NCI-H1048 (cell line): ENCODE results near the gene CCDC188.

Experiments
- DNase-seq: peaks from one replicate; lab custom pipeline; 2025; lab: John Stamatoyannopoulos, UW

CCDC188 gene

DNA sequence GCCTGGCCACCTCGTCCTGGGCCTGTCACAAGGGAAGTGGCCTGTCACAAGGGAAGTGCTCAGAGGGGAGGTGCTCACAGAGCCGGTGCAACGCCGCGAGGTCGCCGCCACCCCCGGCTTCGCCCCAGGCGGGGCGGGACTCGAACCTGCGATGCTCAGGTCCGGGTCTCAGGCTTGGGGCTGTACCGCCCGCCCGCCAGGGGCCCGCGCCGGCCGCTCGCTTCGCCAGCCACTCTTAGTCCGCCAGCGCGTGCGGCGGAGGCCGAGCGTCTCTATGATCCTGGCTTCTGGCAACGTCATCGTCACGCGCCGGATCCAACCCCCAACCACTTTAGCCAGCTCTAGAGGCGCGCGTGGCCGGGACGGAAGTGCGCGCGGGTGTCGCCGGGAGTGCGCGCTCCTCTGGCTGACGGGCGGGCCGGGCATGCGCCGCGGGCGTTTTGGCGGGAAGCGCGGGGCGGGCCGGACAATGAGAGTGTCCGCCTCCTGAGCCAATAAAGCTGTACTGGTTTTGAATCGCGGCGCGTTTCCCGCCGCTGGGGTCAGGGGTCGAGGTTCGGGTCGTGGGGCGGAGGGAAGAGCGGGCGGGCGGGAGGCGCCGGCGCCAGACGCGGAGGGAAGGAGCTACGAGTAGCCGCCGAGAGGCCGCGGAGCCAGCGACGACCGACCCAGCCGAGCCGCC is 33.8 kb downstream of the CCDC188 start, which contains the start of gene TRMT2A:
Gene TRMT2A (minus strand): TSS at position 276 of the 682 bp plus-strand sequence. CDS start 320 bp downstream, outside the sequence.
- peak; percentile 92 for DNase-seq

GRCh38 chr22:20116376-20116950 is 34.4 kb downstream of the CCDC188 start:
- DNase-seq, result no peak

DNA sequence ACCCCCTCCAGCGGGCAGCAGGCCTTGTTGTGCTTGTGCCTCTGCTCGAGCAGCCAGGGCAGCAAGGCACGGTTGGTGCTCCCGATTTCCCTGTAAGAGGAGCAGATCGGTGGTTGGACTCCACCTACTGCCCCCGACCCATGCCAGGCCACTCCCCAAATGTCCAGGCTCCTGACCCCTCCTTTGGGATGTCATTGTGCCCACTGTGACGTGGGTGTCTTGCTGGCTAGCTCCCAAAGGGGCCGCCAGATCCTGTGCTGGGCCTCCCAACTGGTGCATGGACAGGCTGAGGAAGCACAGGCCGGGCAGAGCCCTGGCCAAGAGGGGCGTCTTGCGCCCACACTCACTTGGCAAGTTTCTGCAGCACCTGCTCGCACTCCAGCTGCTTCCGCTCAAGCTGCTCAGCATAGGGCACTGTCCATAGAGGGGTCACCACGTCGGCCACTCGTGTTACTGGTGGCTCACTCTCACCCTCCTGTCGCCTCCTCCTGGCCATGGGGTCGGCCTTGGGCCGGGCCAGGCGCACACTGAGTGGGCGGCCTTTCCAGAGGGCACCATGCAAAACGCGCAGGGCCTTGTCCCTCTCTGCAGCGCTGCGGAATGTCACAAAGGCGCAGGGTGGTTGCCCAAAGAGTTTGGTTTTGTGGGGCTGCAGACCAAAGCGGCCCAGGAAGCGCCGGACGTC is 35.0 kb downstream of the CCDC188 start, which contains the start of gene RANBP1:
Gene RANBP1 (plus strand): TSS at position 414 of the 685 bp plus-strand sequence. CDS start 81 bp downstream, at position 495.
- DNase-seq, result no peak

- no peak for DNase-seq
These were observed 36.1 kb downstream of the CCDC188 start for GRCh38 chr22:20114506-20115475.

- DNase-seq, result no peak
These were observed 37.1 kb downstream of the CCDC188 start for GRCh38 chr22:20113551-20114310.

- no peak for DNase-seq
These were observed 38.0 kb downstream of the CCDC188 start for GRCh38 chr22:20112623-20113511.

DNA sequence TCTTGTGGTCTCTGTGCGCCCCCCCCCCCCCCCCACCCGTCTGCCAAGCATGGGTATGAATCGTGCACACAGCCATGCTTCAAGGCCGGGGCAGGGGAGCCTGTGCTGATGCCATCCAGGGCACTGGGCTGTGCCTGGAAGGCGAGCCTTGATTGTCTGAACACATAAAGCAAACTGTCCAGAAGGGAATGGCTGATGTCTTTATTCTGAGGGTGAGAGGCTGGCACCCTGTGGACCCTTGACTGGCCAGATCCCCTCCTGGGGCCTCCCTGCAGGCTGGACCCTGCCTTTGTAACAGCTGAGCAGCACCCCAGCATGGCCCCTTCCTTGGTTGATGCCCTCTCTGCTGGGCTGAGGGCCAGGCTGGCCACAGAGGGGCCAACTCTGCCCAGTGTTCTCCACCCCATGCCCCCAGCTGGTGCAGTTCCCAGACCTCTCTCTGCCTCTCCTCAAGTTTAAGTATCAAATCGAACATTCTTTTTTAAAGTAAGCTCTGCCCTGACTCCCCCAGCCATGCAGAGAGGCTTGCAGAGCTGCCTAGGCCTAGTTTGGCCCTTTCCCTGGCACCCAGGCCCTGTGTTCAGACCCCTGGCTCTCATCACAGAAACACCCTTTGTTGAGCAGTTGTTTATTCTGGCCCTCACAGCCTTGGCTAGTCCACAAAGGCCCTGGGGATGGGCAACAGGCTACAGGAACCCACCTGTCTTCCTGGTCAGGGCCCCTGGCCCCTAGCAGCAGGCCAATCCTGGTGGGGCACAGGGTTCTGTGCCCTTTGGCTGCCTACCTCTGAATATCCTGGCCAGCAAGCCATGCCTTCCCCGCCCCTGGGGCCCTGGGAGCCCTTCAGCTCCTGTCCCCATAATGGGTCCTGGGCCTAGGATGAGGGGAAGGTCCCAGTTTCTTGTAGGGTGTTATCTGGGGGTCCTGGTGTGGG is 38.9 kb downstream of the CCDC188 start:
- no peak for DNase-seq

DNA sequence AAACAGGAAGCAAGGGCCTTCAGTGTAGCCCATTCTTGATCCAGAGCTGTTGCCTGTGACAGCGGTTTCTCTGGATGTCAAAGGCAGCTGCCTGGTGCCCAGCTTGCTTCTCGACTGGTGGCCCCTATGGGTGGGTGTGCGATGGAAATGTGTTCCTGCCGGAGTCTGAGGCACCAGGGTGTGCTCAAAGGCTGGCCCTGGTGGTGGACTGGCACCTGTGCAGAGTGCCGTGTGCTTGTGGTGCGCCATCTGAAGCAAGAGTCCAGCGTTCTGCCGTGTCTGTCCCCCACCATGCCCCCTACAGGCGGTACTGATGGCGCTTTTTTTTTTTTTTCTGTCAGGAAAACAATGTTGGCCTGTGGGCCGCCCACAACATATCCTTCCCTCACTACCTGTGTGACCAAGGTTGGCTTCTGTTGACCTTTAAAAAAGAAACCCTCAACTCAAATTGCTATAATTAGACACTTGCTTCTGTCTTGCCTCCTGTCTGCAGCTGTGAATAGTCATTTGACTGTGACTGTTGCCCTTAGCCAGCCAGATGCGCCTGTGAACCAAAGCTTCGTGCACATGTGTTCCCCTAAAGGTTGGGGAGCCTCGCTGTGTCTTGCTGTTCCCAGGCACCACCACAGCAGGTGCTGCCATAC is 39.7 kb downstream of the CCDC188 start:
- DNase-seq, result no peak

GRCh38 chr22:20110359-20110985 is 40.4 kb downstream of the CCDC188 start:
- DNase-seq, result no peak

GRCh38 chr22:20109411-20110358 is 41.2 kb downstream of the CCDC188 start:
- DNase-seq, result no peak

DNA sequence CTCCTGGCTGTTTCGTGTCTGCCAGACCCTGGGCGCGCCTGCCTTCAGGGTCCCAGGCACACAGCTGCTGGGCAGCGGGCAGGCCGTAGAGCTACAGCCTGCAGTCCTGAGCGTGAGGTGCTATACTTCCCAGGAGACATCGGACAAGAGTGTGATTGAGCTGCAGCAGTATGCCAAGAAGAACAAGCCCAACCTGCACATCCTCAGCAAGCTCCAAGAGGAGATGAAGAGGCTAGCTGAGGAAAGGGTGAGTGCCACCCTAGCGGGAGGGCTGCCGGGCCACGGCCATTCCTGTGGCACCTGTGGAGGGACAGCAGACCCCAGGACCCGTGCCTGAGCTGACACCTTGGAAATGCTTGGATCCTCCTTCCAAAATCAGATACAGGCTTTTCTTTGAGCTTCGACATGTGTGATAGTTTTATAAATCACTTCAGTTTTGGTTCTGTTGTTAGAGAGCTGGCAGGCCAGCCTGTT is 42.1 kb downstream of the CCDC188 start:
- no peak for DNase-seq

GRCh38 chr22:20107951-20108756 is 42.7 kb downstream of the CCDC188 start:
- no peak for DNase-seq

- no peak for DNase-seq
These were observed 43.4 kb downstream of the CCDC188 start for GRCh38 chr22:20107471-20107901.

DNA sequence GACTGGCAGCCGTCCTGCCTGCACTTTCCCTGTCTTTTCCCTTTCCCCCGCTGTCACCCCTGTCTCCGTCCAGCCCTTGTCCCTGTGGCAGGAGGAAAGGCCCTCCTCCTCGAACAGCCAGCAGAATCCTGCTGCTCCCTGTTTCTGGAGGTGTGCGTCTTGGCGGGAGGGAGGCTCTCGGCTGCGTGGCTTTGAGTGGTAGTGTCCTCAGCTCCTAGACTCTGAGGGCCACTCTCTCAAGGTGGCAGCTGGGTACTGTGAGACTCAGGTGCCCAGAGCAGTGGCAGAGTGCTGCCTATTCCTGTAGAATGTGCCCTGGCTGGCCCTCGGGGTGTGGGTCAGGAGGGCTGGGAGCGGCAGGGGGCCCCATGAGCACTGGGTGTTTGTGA is 44.0 kb downstream of the CCDC188 start:
- DNase-seq, result no peak

DNA sequence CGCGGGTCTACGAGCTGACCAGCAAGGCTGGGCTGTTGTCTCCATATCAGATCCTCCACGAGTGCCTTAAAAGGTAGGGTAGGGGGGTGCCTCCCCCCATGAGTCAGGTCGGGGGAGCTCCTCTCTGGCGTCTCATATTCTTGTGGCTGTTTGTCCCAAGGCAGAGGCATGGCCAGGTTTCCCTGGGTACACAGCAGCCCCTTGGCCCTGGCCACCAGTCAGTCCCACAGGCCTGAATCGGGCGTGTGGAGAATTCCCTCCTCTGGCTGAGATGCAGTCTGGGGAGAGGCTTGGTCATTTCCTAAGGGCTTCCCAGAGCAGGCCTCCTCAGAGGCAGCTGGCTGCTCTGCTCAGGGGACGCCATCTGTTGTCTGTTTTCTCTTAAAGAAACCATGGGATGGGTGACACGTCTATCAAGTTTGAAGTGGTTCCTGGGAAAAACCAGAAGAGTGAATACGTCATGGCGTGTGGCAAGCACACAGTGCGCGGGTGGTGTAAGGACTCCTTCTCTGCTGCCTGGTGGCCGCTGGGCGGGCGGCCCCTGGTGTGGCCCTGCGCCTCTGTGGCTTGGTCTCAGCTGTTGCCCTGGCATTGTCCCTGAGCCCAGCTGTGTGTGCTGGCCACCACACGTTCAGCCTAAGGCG is 44.5 kb downstream of the CCDC188 start:
- DNase-seq, result no peak
